Sigmoid colon (tissue), 7 donors: ENCODE results near the gene C9. TPM values are rescaled to one million over a fixed set of nuclear protein-coding genes. Genes with fewer than 3 reads are reported as not detected.
A peak's percentile ranks its signal among the peaks of the same experiment; 100 is the strongest.

Experiments
- DNase-seq: peaks from one replicate; pipeline ENCODE4 v3.0.0-alpha.2; 2019
- H3K27ac ChIP-seq, 4 donors: fragments of 200-600 bp; sonication (generic); one replicate each; pipeline ENCODE4 v1.5.1; 2016 to 2019; ENCODE audit warnings: mild to moderate bottlenecking in 1 of 4
- H3K27me3 ChIP-seq, 3 donors: fragments of 200-600 bp; sonication (generic); one replicate each; pipeline ENCODE4 v1.5.1; 2019; ENCODE audit warnings: mild to moderate bottlenecking in 1 of 3
- H3K36me3 ChIP-seq, 4 donors: fragments of 200-600 bp; sonication (generic); one replicate each; pipeline ENCODE4 v1.5.1; 2016 to 2019
- H3K4me1 ChIP-seq, 4 donors: fragments of 200-600 bp; sonication (generic); one replicate each; pipeline ENCODE4 v1.5.1; 2017 to 2019
- H3K4me3 ChIP-seq, 4 donors: fragments of 200-600 bp; sonication (generic); one replicate each; pipeline ENCODE4 v1.5.1; 2017 to 2019; ENCODE audit warnings: mild to moderate bottlenecking in 2 of 4, moderate library complexity in 1 of 4
- H3K9me3 ChIP-seq, 4 donors: fragments of 200-600 bp in 3 of 4; sonication (generic) in 3 of 4; one replicate each; pipeline versions ENCODE4 v1.5.1 to v1.6.1; 2013 to 2019
- CTCF ChIP-seq, 4 experiments: fragments of 450-650 bp in 3 of 4; fragments of 200-600 bp in 1 of 4; IDR thresholded peaks; one replicate each; pipeline ENCODE4 v1.5.1; 2016 to 2019; ENCODE audit warnings: antibody characterized with exemption in 4 of 4, mild to moderate bottlenecking in 3 of 4, moderate library complexity in 2 of 4
- EP300 ChIP-seq, 4 donors: sonication (generic); formaldehyde crosslinking; IDR thresholded peaks; one replicate each; pipeline ENCODE4 v1.6.1; 2017; ENCODE audit warnings: antibody characterized with exemption in 4 of 4
- POLR2A ChIP-seq, 2 donors: fragments of 450-650 bp; IDR thresholded peaks; one replicate each; pipeline ENCODE4 v1.6.1; 2016; ENCODE audit warnings: antibody characterized with exemption in 2 of 2, mild to moderate bottlenecking in 2 of 2, moderate library complexity in 2 of 2
- POLR2AphosphoS5 ChIP-seq, 4 donors: sonication (generic); formaldehyde crosslinking; IDR thresholded peaks; one replicate each; pipeline ENCODE4 v1.6.1; 2017; ENCODE audit warnings: antibody characterized with exemption in 4 of 4
- WGBS, 2 donors: extraction: QIAGEN DNeasy Blood & Tissue Kit; methylation state at CpG; one replicate each; pipeline ENCODE4 v1.1.7; 2013; 5-methylcytosine and 5-hydroxymethylcytosine counted together
- intact Hi-C: fragments of 100-400 bp; cut with DNase I; formaldehyde crosslinking; loops from one replicate; pipeline ENCODE4 v1.15.1; 2023
- polyA plus RNA-seq, 3 donors: library from polyadenylated mRNA; stranded (reverse); fragments of 200-250 nt; gene quantifications; one replicate each; pipeline ENCODE4 v1.2.3, GENCODE V29; 2013
- total RNA-seq, 4 donors: library from RNA; depleted of rRNA; stranded (reverse); fragments of >200 nt; gene quantifications; one replicate each; pipeline ENCODE4 v1.1.0, GENCODE V29; 2016
- donor health status: healthy with polysubstance abuse.
- donor health status: Bipolar disorder and iron deficiency.
- donor health status: healthy.

Gene C9
- total and polyA plus RNA-seq, 7 donors = 0.06 TPM; not detected in 6

GRCh38 chr5:39394946-39395345, 30.7 kb upstream of the C9 start:
- TF ChIP-seq POLR2A (IDR thresholded peaks at IDR 0.05) = no peak
- peak in 2 of 4 donors; percentile 17 to 40 for TF ChIP-seq POLR2AphosphoS5 (IDR thresholded peaks at IDR 0.05)
- peaks cover 0 to 39% (median 23%) of the 10 kb centered on the region in 4 donors for H3K4me1 ChIP-seq
- no peak overlapping the region for H3K4me3 ChIP-seq
- intact Hi-C loops = no loop called here
- peaks cover 0 to 40% (median 18%) of the 10 kb centered on the region in 4 donors for H3K36me3 ChIP-seq
- H3K27ac ChIP-seq = peak overlapping the region in 2 of 4 donors; percentile 3 to 12
- no peak for DNase-seq
- H3K27me3 ChIP-seq = no peaks in the 10 kb centered on the region
- WGBS, 2 donors = 56 to 73% methylated on average over 3 of the region's 3 CpGs
- H3K9me3 ChIP-seq = no peaks in the 10 kb centered on the region

- no peak overlapping the region for H3K27ac ChIP-seq
- no peak for DNase-seq
- intact Hi-C loops = no loop called here
- 95 to 96% methylated on average over 3 of the region's 3 CpGs for WGBS, 2 donors
- no peaks in the 10 kb centered on the region for H3K27me3 ChIP-seq
- TF ChIP-seq POLR2AphosphoS5 (IDR thresholded peaks at IDR 0.05) = no peak
- no peak for TF ChIP-seq POLR2A (IDR thresholded peaks at IDR 0.05)
- TF ChIP-seq CTCF (IDR thresholded peaks at IDR 0.05) = no peak
- TF ChIP-seq EP300 (IDR thresholded peaks at IDR 0.05) = no peak
- H3K36me3 ChIP-seq = peaks cover 0 to 75% (median 22%) of the 10 kb centered on the region in 4 donors
- H3K4me3 ChIP-seq = no peak overlapping the region
- no peaks in the 10 kb centered on the region for H3K9me3 ChIP-seq
- peaks cover 0 to 11% (median 5%) of the 10 kb centered on the region in 4 donors for H3K4me1 ChIP-seq
Observed at GRCh38 chr5:39390945-39391344, 26.6 kb upstream of the C9 start.

GRCh38 chr5:39387293-39387692, 23.0 kb upstream of the C9 start:
- Histone ChIP-seq H3K9me3 (no peaks in the 10 kb centered on the region), H3K27ac (no peak overlapping the region), H3K27me3 (no peaks in the 10 kb centered on the region), H3K4me3 (no peak overlapping the region), H3K36me3 (peaks cover 0 to 71% (median 18%) of the 10 kb centered on the region in 4 donors), H3K4me1 (no peaks in the 10 kb centered on the region)
- intact Hi-C loops = no loop called here
- WGBS, 2 donors = 90 to 93% methylated on average over 2 of the region's 2 CpGs
- TF ChIP-seq CTCF (IDR thresholded peaks at IDR 0.05) (no peak), POLR2A (IDR thresholded peaks at IDR 0.05) (no peak), EP300 (IDR thresholded peaks at IDR 0.05) (no peak), POLR2AphosphoS5 (IDR thresholded peaks at IDR 0.05) (no peak)
- no peak for DNase-seq

- no peak for TF ChIP-seq POLR2A (IDR thresholded peaks at IDR 0.05)
- TF ChIP-seq EP300 (IDR thresholded peaks at IDR 0.05) = no peak
- TF ChIP-seq POLR2AphosphoS5 (IDR thresholded peaks at IDR 0.05) = no peak
- no peak for TF ChIP-seq CTCF (IDR thresholded peaks at IDR 0.05)
- Histone ChIP-seq H3K4me1 (no peaks in the 10 kb centered on the region), H3K9me3 (no peaks in the 10 kb centered on the region), H3K36me3 (peaks cover 0 to 72% (median 12%) of the 10 kb centered on the region in 4 donors), H3K27me3 (no peaks in the 10 kb centered on the region), H3K27ac (no peak overlapping the region), H3K4me3 (no peak overlapping the region)
- WGBS, 2 donors = 77 to 83% methylated on average over 1 of the region's 1 CpG
- intact Hi-C loops = no loop called here
- no peak for DNase-seq
Observed at GRCh38 chr5:39384271-39384670, 20.0 kb upstream of the C9 start.

- TF ChIP-seq EP300 (IDR thresholded peaks at IDR 0.05) (no peak), POLR2A (IDR thresholded peaks at IDR 0.05) (no peak), CTCF (IDR thresholded peaks at IDR 0.05) (no peak), POLR2AphosphoS5 (IDR thresholded peaks at IDR 0.05) (no peak)
- Histone ChIP-seq H3K27me3 (no peaks in the 10 kb centered on the region), H3K27ac (no peak overlapping the region), H3K4me3 (no peak overlapping the region), H3K4me1 (peaks cover 0 to 2% (median 0%) of the 10 kb centered on the region in 4 donors), H3K9me3 (no peaks in the 10 kb centered on the region), H3K36me3 (peaks cover 0 to 52% (median 17%) of the 10 kb centered on the region in 4 donors)
- 90 to 91% methylated on average over 3 of the region's 3 CpGs for WGBS, 2 donors
- no peak for DNase-seq
- intact Hi-C loops = no loop called here
Observed at GRCh38 chr5:39381376-39381775, 17.1 kb upstream of the C9 start.
